ENCODE data around the gene TMX2. TPM values are rescaled to one million over a fixed set of nuclear protein-coding genes. Genes with fewer than 3 reads are reported as not detected.

The TMX2 gene
- total and polyA plus RNA-seq, 10 of the 15 experiments (the other 5 are each of a cell fraction or from before 2014, with no cell fraction given) = 64.3 to 134 (median 91.6) TPM

GRCh38 chr11:57699813-57700212 is 12.6 kb upstream of the TMX2 start:
- ChIA-PET RAD21 (ENCODE audit: unreplicated experiment) (interaction anchor here (1.3 kb wide), 1 partner anchor 101 kb away, joined by 4 read pairs; no protein-coding TSS in a partner anchor), POLR2A (interaction anchor here (1.4 kb wide), 1 partner anchor 9 kb away, joined by 3 read pairs; no protein-coding TSS in a partner anchor), SMC1A (ENCODE audit: uncharacterized antibody, unreplicated experiment) (interaction anchor here (0.7 to 1.5 kb wide), 3 partner anchors 14 to 860 kb away, joined by 3 to 4 read pairs (median 3); no protein-coding TSS in a partner anchor), CTCF (interaction anchor here (1.1 kb wide), 1 partner anchor 101 kb away, joined by 4 read pairs; no protein-coding TSS in a partner anchor)
- Histone ChIP-seq H3K4me1 (ENCODE audit: control insufficient read depth, insufficient read depth, low read length) (no peaks in the 10 kb centered on the region), H3K9ac (ENCODE audit: control insufficient read depth, insufficient read depth, low read length) (no peak overlapping the region), H3K27ac (ENCODE audit: control insufficient read depth, insufficient read depth) (no peak overlapping the region), H3K36me3 (ENCODE audit: control insufficient read depth in 2 of 2, insufficient read depth in 2 of 2, low read length in 1 of 2) (peaks cover 24 to 43% of the 10 kb centered on the region in 2 experiments), H3K79me2 (ENCODE audit: control insufficient read depth, insufficient read depth, low read length) (no peaks in the 10 kb centered on the region), H3K9me3 (replicated peaks; ENCODE audit: control insufficient read depth, insufficient read depth, low read length) (no peaks in the 10 kb centered on the region), H3K27me3 (replicated peaks in 1 of 2; ENCODE audit: control insufficient read depth in 2 of 2, insufficient read depth in 2 of 2, low read length in 1 of 2) (no peaks in the 10 kb centered on the region), H4K20me1 (ENCODE audit: control insufficient read depth, insufficient read depth) (no peaks in the 10 kb centered on the region), H2AFZ (ENCODE audit: control insufficient read depth, low read depth, low read length) (no peak overlapping the region), H3K4me2 (ENCODE audit: control insufficient read depth, insufficient read depth) (no peak overlapping the region), H3K4me3 (no peak overlapping the region)
- intact Hi-C loops (cut with micrococcal nuclease; ENCODE audit: unreplicated experiment) = no loop called here
- FAIRE-seq (no peak), DNase-seq (ENCODE audit: low read depth, low spot score) (no peak), ATAC-seq (no peak)
- TF ChIP-seq GATAD2B (conservative IDR thresholded peaks at IDR 0.05; ENCODE audit: low read depth) (no peak), NKRF (conservative IDR thresholded peaks at IDR 0.05) (no peak), ESRRA (IDR thresholded peaks at IDR 0.05; ENCODE audit: low read length) (no peak), SPI1 (IDR thresholded peaks at IDR 0.05; ENCODE audit: borderline replicate concordance, insufficient read depth, low read depth, low read length) (no peak), CHD4 (IDR thresholded peaks at IDR 0.05) (no peak), HSF1 (IDR thresholded peaks at IDR 0.05; ENCODE audit: low read depth, low read length) (no peak)
- 99% methylated on average over 10 of the region's 10 CpGs for WGBS (ENCODE audit: insufficient coverage, insufficient replicate concordance, low lambda C conversion rate, missing lambda C conversion rate)
- no TSS peak for BruUV-seq (replicated peaks)
- in situ Hi-C loops (cut with MboI) = no loop called here
